ENCODE data around the gene FBL.
A peak's percentile ranks its signal among the peaks of the same experiment; 100 is the strongest.
"Not testable (repeated sequence)": the region's sequence is repeated elsewhere in the genome, so short reads cannot be mapped to it uniquely, and the experiment has no call there.

Gene FBL

DNA sequence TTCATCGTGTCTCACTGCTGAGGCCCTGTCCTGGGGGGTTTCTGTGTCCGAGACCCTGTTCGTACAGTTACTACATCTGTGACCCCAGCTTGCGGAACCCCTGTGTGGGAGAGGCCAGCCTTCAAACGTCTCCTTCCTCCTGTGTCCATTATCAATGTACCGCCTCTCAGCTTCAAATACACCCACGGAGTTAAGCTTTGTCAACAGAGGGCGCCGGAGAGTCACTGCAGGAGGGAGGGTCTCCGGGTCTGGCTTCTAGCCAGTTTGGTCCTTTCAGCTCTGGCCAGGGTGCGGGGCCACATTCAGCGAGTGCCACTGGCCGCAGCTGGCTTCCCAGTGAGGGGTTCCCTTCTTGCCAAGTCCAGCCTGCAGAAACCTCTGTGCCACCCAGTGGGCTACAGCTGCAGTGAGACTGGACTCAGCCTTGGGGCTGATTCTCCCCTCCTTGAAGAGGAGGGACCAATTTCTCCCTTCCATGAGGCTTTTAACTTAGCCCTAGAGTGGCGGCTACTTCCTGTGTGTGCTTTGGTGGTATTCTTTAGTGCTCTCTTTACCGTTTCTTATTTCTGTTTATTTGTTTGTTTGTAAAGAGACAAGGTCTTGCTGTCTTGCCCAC is 35.4 kb upstream of the FBL start:
- H4K20me1 ChIP-seq (ENCODE audit: insufficient read depth, low read length, poor library complexity, severe bottlenecking); H3K4me2 ChIP-seq (ENCODE audit: low read depth, low read length, poor library complexity, severe bottlenecking); H2AFZ ChIP-seq (ENCODE audit: low read length); H3K9ac ChIP-seq (ENCODE audit: low read depth, low read length, poor library complexity, severe bottlenecking); H3F3A ChIP-seq (ENCODE audit: low read depth); H3K79me2 ChIP-seq (ENCODE audit: insufficient read depth, low read length); H3K9me2 ChIP-seq (replicated peaks; ENCODE audit: low read depth, low read length); H3K27me3 ChIP-seq (ENCODE audit: insufficient read depth, low read length, poor library complexity, severe bottlenecking); H3K9me3 ChIP-seq (ENCODE audit: insufficient read depth, low read depth, low read length); H3K36me3 ChIP-seq (ENCODE audit: insufficient read depth, low read length); H3K4me3 ChIP-seq (ENCODE audit: low read length, poor library complexity, severe bottlenecking); H3K4me1 ChIP-seq (ENCODE audit: insufficient read depth, low read length, poor library complexity, severe bottlenecking): not testable (repeated sequence)
- TF ChIP-seq, protein P1, sequence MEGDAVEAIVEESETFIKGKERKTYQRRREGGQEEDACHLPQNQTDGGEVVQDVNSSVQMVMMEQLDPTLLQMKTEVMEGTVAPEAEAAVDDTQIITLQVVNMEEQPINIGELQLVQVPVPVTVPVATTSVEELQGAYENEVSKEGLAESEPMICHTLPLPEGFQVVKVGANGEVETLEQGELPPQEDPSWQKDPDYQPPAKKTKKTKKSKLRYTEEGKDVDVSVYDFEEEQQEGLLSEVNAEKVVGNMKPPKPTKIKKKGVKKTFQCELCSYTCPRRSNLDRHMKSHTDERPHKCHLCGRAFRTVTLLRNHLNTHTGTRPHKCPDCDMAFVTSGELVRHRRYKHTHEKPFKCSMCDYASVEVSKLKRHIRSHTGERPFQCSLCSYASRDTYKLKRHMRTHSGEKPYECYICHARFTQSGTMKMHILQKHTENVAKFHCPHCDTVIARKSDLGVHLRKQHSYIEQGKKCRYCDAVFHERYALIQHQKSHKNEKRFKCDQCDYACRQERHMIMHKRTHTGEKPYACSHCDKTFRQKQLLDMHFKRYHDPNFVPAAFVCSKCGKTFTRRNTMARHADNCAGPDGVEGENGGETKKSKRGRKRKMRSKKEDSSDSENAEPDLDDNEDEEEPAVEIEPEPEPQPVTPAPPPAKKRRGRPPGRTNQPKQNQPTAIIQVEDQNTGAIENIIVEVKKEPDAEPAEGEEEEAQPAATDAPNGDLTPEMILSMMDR (conservative IDR thresholded peaks at IDR 0.05; ENCODE audit: low read length), result peak; percentile 53

- not testable (repeated sequence) for H3K4me2 ChIP-seq (ENCODE audit: low read depth, low read length, poor library complexity, severe bottlenecking); H3K9me3 ChIP-seq (ENCODE audit: insufficient read depth, low read depth, low read length); H3F3A ChIP-seq (ENCODE audit: low read depth); H3K9ac ChIP-seq (ENCODE audit: low read depth, low read length, poor library complexity, severe bottlenecking); H2AFZ ChIP-seq (ENCODE audit: low read length); H3K4me3 ChIP-seq (ENCODE audit: low read length, poor library complexity, severe bottlenecking); H4K20me1 ChIP-seq (ENCODE audit: insufficient read depth, low read length, poor library complexity, severe bottlenecking); H3K79me2 ChIP-seq (ENCODE audit: insufficient read depth, low read length); H3K27me3 ChIP-seq (ENCODE audit: insufficient read depth, low read length, poor library complexity, severe bottlenecking); H3K9me2 ChIP-seq (replicated peaks; ENCODE audit: low read depth, low read length); H3K36me3 ChIP-seq (ENCODE audit: insufficient read depth, low read length); H3K4me1 ChIP-seq (ENCODE audit: insufficient read depth, low read length, poor library complexity, severe bottlenecking)
Observed at GRCh38 chr19:39880241-39880640, 34.1 kb upstream of the FBL start.

- not testable (repeated sequence) for H2AFZ ChIP-seq (ENCODE audit: low read length); H3K27me3 ChIP-seq (ENCODE audit: insufficient read depth, low read length, poor library complexity, severe bottlenecking); H3K79me2 ChIP-seq (ENCODE audit: insufficient read depth, low read length); H3F3A ChIP-seq (ENCODE audit: low read depth); H3K36me3 ChIP-seq (ENCODE audit: insufficient read depth, low read length); H3K4me1 ChIP-seq (ENCODE audit: insufficient read depth, low read length, poor library complexity, severe bottlenecking); H3K4me2 ChIP-seq (ENCODE audit: low read depth, low read length, poor library complexity, severe bottlenecking); H3K9me3 ChIP-seq (ENCODE audit: insufficient read depth, low read depth, low read length); H3K9me2 ChIP-seq (replicated peaks; ENCODE audit: low read depth, low read length); H4K20me1 ChIP-seq (ENCODE audit: insufficient read depth, low read length, poor library complexity, severe bottlenecking); H3K4me3 ChIP-seq (ENCODE audit: low read length, poor library complexity, severe bottlenecking); H3K9ac ChIP-seq (ENCODE audit: low read depth, low read length, poor library complexity, severe bottlenecking)
Observed at GRCh38 chr19:39879796-39880195, 33.6 kb upstream of the FBL start.

DNA sequence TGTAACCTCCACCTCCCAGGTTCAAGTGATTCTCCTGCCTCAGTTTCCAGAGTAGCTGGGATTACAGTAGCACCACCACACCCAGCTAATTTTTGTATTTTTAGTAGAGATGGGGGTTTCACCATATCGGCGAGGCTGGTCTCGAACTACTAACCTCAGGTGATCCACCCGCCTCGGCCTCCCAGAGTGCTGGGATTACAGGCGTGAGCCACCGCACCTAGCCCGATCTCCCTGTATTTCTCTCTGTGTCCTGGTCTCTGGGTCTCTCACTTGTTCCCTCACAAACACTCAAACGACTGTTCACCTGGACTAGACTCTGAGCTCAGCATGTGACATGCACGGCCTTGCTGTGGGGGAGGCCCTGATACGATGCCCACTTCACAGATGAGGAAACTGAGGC is 32.7 kb upstream of the FBL start:
- H3K79me2 ChIP-seq (ENCODE audit: insufficient read depth, low read length); H3K4me2 ChIP-seq (ENCODE audit: low read depth, low read length, poor library complexity, severe bottlenecking); H3F3A ChIP-seq (ENCODE audit: low read depth); H3K9me2 ChIP-seq (replicated peaks; ENCODE audit: low read depth, low read length); H3K36me3 ChIP-seq (ENCODE audit: insufficient read depth, low read length); H3K27me3 ChIP-seq (ENCODE audit: insufficient read depth, low read length, poor library complexity, severe bottlenecking); H4K20me1 ChIP-seq (ENCODE audit: insufficient read depth, low read length, poor library complexity, severe bottlenecking); H3K4me1 ChIP-seq (ENCODE audit: insufficient read depth, low read length, poor library complexity, severe bottlenecking); H3K9me3 ChIP-seq (ENCODE audit: insufficient read depth, low read depth, low read length); H3K4me3 ChIP-seq (ENCODE audit: low read length, poor library complexity, severe bottlenecking); H3K9ac ChIP-seq (ENCODE audit: low read depth, low read length, poor library complexity, severe bottlenecking); H2AFZ ChIP-seq (ENCODE audit: low read length): not testable (repeated sequence)

DNA sequence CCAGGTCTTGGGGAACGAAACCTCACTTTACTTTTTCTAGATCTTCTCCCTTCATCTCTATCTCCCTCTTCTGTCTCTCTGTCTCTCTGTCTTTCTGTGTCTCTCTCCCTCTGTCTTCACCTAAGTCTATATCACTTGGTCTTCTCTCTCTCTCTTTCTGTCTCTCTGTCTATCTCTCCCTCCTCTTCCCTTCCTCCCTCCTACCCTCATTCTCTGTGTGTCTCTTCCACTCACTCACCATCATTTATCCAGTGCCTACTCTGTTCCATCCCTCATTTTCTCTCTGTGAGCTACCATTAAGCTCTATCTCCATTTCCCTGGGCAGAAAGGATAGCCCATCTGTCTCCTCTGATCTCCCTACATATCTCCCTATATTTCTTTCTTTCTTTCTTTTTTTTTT is 32.2 kb upstream of the FBL start:
- TF ChIP-seq, protein P1 (conservative IDR thresholded peaks at IDR 0.05; ENCODE audit: low read length), result no peak
- no peak for TF ChIP-seq EZH2phosphoT487 (IDR thresholded peaks at IDR 0.05; ENCODE audit: borderline replicate concordance)
- H3K4me1 ChIP-seq (ENCODE audit: insufficient read depth, low read length, poor library complexity, severe bottlenecking), result no peaks in the 10 kb centered on the region
- no peaks in the 10 kb centered on the region for H3K9me3 ChIP-seq (ENCODE audit: insufficient read depth, low read depth, low read length)
- no peaks in the 10 kb centered on the region for H3K79me2 ChIP-seq (ENCODE audit: insufficient read depth, low read length)
- H3K36me3 ChIP-seq (ENCODE audit: insufficient read depth, low read length), result no peaks in the 10 kb centered on the region
- no peaks in the 10 kb centered on the region for H3K9me2 ChIP-seq (replicated peaks; ENCODE audit: low read depth, low read length)
- H3K4me2 ChIP-seq (ENCODE audit: low read depth, low read length, poor library complexity, severe bottlenecking), result no peak overlapping the region
- H3K4me3 ChIP-seq (ENCODE audit: low read length, poor library complexity, severe bottlenecking), result no peak overlapping the region
- no peak overlapping the region for H2AFZ ChIP-seq (ENCODE audit: low read length)
- H3K27me3 ChIP-seq (ENCODE audit: insufficient read depth, low read length, poor library complexity, severe bottlenecking), result no peaks in the 10 kb centered on the region
- H3F3A ChIP-seq (ENCODE audit: low read depth), result no peaks in the 10 kb centered on the region
- no peaks in the 10 kb centered on the region for H4K20me1 ChIP-seq (ENCODE audit: insufficient read depth, low read length, poor library complexity, severe bottlenecking)
- H3K9ac ChIP-seq (ENCODE audit: low read depth, low read length, poor library complexity, severe bottlenecking), result no peak overlapping the region

DNA sequence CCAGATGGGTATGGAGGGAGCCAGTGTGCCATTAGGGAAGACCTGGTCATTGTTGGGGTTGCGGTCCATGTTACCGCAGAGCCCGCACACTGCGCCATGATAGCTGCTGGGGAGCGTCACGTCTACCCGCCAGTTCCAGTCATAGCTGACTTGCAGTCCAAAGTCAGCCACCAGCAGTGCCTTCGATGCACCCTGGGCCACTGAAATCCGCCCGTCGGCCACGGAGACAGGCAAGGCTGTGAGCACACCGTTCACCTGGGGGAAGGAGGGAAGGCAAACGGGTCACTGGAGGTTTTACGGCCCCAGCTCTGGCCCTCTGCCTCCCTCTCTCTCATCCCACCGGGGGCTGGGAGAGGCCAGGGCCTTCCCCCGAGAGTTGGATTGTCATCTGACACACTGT is 31.8 kb upstream of the FBL start:
- not testable (repeated sequence) for H3K9ac ChIP-seq (ENCODE audit: low read depth, low read length, poor library complexity, severe bottlenecking); H3K9me2 ChIP-seq (replicated peaks; ENCODE audit: low read depth, low read length); H3K4me3 ChIP-seq (ENCODE audit: low read length, poor library complexity, severe bottlenecking); H3K9me3 ChIP-seq (ENCODE audit: insufficient read depth, low read depth, low read length); H4K20me1 ChIP-seq (ENCODE audit: insufficient read depth, low read length, poor library complexity, severe bottlenecking); H2AFZ ChIP-seq (ENCODE audit: low read length); H3K36me3 ChIP-seq (ENCODE audit: insufficient read depth, low read length); H3K4me2 ChIP-seq (ENCODE audit: low read depth, low read length, poor library complexity, severe bottlenecking); H3K79me2 ChIP-seq (ENCODE audit: insufficient read depth, low read length); H3K4me1 ChIP-seq (ENCODE audit: insufficient read depth, low read length, poor library complexity, severe bottlenecking); H3K27me3 ChIP-seq (ENCODE audit: insufficient read depth, low read length, poor library complexity, severe bottlenecking); H3F3A ChIP-seq (ENCODE audit: low read depth)
